ENCODE results near the gene AP1M1. TPM values are rescaled to one million over a fixed set of nuclear protein-coding genes. Genes with fewer than 3 reads are reported as not detected.

Gene AP1M1
- total RNA-seq, 4 donors from 2014 or later = 92.8 to 144 (median 109) TPM

DNA sequence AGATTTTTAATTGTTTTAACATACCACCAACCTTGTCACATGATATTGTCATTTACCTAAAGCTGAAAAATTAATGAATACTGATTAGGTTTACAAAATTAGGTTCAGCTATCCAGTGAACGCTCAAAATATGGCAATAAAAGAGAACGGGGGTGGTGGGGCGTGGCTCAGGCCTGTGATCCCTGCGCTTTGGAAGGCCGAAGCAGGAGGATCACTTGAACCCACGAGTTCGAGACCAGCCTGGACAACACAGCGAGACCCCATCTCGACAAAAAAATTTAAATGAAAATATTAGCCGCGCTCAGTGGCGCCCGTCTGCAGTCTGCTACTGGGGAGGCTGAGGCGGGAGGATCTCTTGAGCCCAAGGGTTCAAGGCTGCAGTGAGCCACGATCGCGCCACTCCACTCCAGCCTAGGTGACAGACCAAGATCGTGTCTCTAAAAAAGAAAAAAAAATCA, 13.0 kb upstream of the AP1M1 start:
- TF ChIP-seq EP300 (IDR thresholded peaks at IDR 0.05) (no peak), POLR2A (IDR thresholded peaks at IDR 0.05) (no peak)
- TF ChIP-seq, protein P1, sequence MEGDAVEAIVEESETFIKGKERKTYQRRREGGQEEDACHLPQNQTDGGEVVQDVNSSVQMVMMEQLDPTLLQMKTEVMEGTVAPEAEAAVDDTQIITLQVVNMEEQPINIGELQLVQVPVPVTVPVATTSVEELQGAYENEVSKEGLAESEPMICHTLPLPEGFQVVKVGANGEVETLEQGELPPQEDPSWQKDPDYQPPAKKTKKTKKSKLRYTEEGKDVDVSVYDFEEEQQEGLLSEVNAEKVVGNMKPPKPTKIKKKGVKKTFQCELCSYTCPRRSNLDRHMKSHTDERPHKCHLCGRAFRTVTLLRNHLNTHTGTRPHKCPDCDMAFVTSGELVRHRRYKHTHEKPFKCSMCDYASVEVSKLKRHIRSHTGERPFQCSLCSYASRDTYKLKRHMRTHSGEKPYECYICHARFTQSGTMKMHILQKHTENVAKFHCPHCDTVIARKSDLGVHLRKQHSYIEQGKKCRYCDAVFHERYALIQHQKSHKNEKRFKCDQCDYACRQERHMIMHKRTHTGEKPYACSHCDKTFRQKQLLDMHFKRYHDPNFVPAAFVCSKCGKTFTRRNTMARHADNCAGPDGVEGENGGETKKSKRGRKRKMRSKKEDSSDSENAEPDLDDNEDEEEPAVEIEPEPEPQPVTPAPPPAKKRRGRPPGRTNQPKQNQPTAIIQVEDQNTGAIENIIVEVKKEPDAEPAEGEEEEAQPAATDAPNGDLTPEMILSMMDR (IDR thresholded peaks at IDR 0.05) = no peak
- H3K9me3 ChIP-seq = no peaks in the 10 kb centered on the region
- peak overlapping the region in 3 of 4 donors; percentile 68 to 85 (median 79) for H3K27ac ChIP-seq
- peak overlapping the region; percentile 43 to 72 (median 68) for H3K4me3 ChIP-seq
- DNase-seq (ENCODE audit: low spot score in 2 of 2) = no peak
- H3K27me3 ChIP-seq = no peaks in the 10 kb centered on the region
- H3K4me1 ChIP-seq = peaks cover 0 to 49% (median 7%) of the 10 kb centered on the region in 4 donors
- H3K36me3 ChIP-seq = peaks cover 0 to 32% (median 0%) of the 10 kb centered on the region in 3 donors
- 38 to 46% methylated on average over 18 of the region's 18 CpGs for WGBS, 2 donors

DNA sequence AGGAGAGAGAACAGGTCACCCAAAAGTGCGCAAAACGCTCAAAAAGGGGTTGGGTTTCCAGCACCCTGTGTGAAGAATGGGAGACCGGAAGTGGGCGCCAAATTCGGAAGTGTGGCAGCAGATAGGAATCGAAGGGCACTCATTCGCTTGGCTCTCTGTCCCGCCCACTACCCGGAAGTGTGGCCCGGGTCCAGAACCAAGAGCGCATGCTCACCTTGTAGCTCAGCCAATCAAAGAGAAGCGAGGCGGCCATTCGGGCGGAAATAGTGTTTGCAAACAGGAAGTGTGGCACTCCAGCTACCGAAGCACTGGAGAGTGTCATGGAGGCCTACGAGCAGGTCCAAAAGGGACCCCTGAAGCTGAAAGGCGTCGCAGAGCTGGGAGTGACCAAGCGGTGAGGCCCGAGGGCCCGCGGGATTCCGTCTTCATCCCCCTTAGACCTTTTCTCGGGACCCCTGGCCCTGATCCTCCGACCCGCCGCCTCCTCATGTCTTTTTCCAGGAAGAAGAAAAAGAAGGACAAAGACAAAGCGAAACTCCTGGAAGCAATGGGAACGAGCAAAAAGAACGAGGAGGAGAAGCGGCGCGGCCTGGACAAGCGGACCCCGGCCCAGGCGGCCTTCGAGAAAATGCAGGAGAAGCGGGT, 12.5 kb upstream of the AP1M1 start, which contains the start of gene FAM32A:
FAM32A (plus strand) TSS at position 288 of the 645 bp plus-strand sequence; CDS start at position 321, 33 bp downstream.
- Histone ChIP-seq H3K9me3 (no peaks in the 10 kb centered on the region), H3K4me3 (peak within 1 kb of the TSS; percentile 65 to 93 (median 72)), H3K4me1 (peaks cover 0 to 49% (median 7%) of the 10 kb centered on the region in 4 donors), H3K27ac (peak within 1 kb of the TSS; percentile 38 to 91 (median 82)), H3K36me3 (peaks cover 0 to 37% (median 5%) of the 10 kb centered on the region in 3 donors), H3K27me3 (no peaks in the 10 kb centered on the region)
- WGBS, 2 donors = 0% methylated on average over 38 to 39 of the region's 39 CpGs
- peak; percentile 99 for DNase-seq (ENCODE audit: low spot score in 2 of 2)
- TF ChIP-seq, protein P1 (IDR thresholded peaks at IDR 0.05) = peak; percentile 22 to 67 (median 52)
- peak; percentile 25 to 70 for TF ChIP-seq POLR2A (IDR thresholded peaks at IDR 0.05)
- TF ChIP-seq EP300 (IDR thresholded peaks at IDR 0.05) = peak; percentile 81 to 97

DNA sequence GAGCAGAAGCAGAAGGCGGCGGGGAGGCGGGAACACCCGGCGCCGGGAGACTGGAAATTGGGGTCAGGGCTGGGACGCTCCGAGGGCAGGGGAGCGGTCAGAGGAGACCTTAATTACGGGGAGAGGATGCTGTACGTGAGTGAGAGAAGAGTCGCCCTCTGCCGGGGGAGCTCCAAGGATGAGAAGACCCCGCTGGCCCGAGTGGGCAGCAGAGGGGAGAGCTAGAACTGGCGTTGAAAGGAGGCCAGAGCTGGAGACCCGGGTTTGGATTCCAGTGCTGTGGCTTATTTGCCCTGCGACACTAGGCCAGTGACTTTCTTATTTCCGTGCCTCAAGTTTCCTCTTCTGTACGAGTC, 12.0 kb upstream of the AP1M1 start:
- Histone ChIP-seq H3K4me1 (peaks cover 0 to 46% (median 7%) of the 10 kb centered on the region in 4 donors), H3K36me3 (peaks cover 0 to 42% (median 10%) of the 10 kb centered on the region in 3 donors), H3K27me3 (no peaks in the 10 kb centered on the region), H3K9me3 (no peaks in the 10 kb centered on the region), H3K27ac (peak overlapping the region; percentile 38 to 91 (median 82)), H3K4me3 (peak overlapping the region; percentile 65 to 93 (median 72))
- peak in 1 of 2 donors; percentile 29 for DNase-seq (ENCODE audit: low spot score in 2 of 2)
- TF ChIP-seq EP300 (IDR thresholded peaks at IDR 0.05) = no peak
- TF ChIP-seq POLR2A (IDR thresholded peaks at IDR 0.05) = no peak
- TF ChIP-seq, protein P1 (IDR thresholded peaks at IDR 0.05) = peak in 1 of 5 experiments; percentile 17
- WGBS, 2 donors = 0 to 1% methylated on average over 20 of the region's 20 CpGs

DNA sequence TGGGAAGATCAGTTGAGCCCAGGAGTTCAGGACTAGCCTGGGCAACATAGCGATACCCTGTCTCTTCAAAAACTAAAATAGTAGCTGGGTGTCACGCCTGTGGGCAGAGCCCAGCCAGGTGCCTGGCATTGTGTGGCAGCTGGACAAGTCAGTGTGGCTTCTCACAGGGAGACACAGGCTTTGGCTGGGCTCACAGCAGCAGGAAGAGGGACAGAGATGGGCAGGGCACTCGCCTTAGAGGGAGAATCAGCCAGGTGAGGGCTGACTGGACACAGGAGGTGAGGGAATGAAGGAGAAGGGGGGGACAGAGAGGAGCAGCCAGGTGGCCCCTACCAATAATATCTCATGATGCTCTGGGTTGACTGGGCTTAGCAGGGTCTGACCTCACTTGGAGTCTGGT, 9.2 kb upstream of the AP1M1 start:
- WGBS, 2 donors = 91 to 92% methylated on average over 3 of the region's 3 CpGs
- no peak for DNase-seq (ENCODE audit: low spot score in 2 of 2)
- Histone ChIP-seq H3K27ac (no peak overlapping the region), H3K4me1 (peaks cover 0 to 35% (median 7%) of the 10 kb centered on the region in 4 donors), H3K4me3 (no peak overlapping the region), H3K27me3 (no peaks in the 10 kb centered on the region), H3K36me3 (peaks cover 0 to 70% (median 27%) of the 10 kb centered on the region in 3 donors), H3K9me3 (no peaks in the 10 kb centered on the region)
- TF ChIP-seq POLR2A (IDR thresholded peaks at IDR 0.05) (no peak), EP300 (IDR thresholded peaks at IDR 0.05) (no peak)
- TF ChIP-seq, protein P1 (IDR thresholded peaks at IDR 0.05) = no peak

DNA sequence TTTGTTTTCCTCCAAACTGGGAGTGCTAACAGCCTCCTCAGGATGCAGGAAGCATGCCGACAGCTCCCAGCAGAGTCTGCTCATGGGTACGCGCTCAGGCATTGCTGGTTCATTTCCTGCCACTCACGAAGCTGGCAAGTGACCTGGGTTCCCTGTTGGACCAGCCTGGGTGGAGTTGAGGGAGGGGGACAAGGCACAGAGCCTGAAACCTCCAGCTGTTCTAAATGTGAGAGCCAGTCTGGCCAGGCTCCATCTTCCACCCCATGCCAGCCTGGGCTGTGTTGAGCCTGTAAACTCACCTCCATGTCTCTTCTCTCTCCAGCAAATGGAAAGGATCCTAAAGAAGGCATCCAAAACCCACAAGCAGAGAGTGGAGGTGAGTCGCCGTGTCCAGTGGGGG, 7.5 kb upstream of the AP1M1 start:
- peaks cover 0 to 80% (median 27%) of the 10 kb centered on the region in 3 donors for H3K36me3 ChIP-seq

More for the DNA sequence above, 7.5 kb upstream of the AP1M1 start:
- TF ChIP-seq, protein P1 (IDR thresholded peaks at IDR 0.05) = no peak
- TF ChIP-seq POLR2A (IDR thresholded peaks at IDR 0.05) = no peak
- TF ChIP-seq EP300 (IDR thresholded peaks at IDR 0.05) = no peak
- peaks cover 0 to 31% (median 7%) of the 10 kb centered on the region in 4 donors for H3K4me1 ChIP-seq
- no peaks in the 10 kb centered on the region for H3K27me3 ChIP-seq
- whole genome bisulfite sequencing, 2 donors = 77 to 89% methylated on average over 6 of the region's 6 CpGs
- no peaks in the 10 kb centered on the region for H3K9me3 ChIP-seq
- no peak overlapping the region for H3K27ac ChIP-seq
- no peak for DNase-seq (ENCODE audit: low spot score in 2 of 2)
- no peak overlapping the region for H3K4me3 ChIP-seq

Measured in tibial nerve (tissue), 4 donors.